CD14-positive monocyte (primary cell): Measurements from ENCODE around the gene ACTG1. TPM values are rescaled to one million over a fixed set of nuclear protein-coding genes. Genes with fewer than 3 reads are reported as not detected.

Source experiments
- DNase-seq, 3 donors: peaks; one replicate each; pipeline ENCODE4 v3.0.0-alpha.2; 2011 to 2022
- H2AFZ ChIP-seq: 2 replicates; pipeline ENCODE4 v1.6.0; 2012; ENCODE audit warnings: mild to moderate bottlenecking, low read depth, low read length, inconsistent platforms; ENCODE audit not compliant: insufficient read depth, poor library complexity, severe bottlenecking
- H3K27ac ChIP-seq, 2 donors: 1 replicate in 1 of 2; 2 replicates in 1 of 2; pipeline ENCODE4 v1.5.1; 2012 to 2013; ENCODE audit warnings: low read length in 2 of 2, control low read depth in 1 of 2, inconsistent platforms in 1 of 2, low read depth in 1 of 2, mild to moderate bottlenecking in 1 of 2
- H3K27me3 ChIP-seq, 2 donors: one replicate each; pipeline versions ENCODE4 v1.6.0 to v1.6.1; 2011 to 2013; ENCODE audit warnings: low read length in 2 of 2; ENCODE audit not compliant: control insufficient read depth in 2 of 2, insufficient read depth in 2 of 2
- H3K36me3 ChIP-seq, 2 donors: replicated peaks in 1 of 2; 1 replicate in 1 of 2; 2 replicates in 1 of 2; pipeline versions ENCODE4 v1.5.1 to v1.6.1; 2012 to 2013; ENCODE audit warnings: low read length in 2 of 2, control low read depth in 1 of 2, inconsistent platforms in 1 of 2, mild to moderate bottlenecking in 1 of 2; ENCODE audit not compliant: insufficient read depth in 2 of 2, control insufficient read depth in 1 of 2
- H3K4me1 ChIP-seq, 2 donors: 1 replicate in 1 of 2; 2 replicates in 1 of 2; pipeline versions ENCODE4 v1.5.1 to v1.6.1; 2012 to 2013; ENCODE audit warnings: low read length in 2 of 2, control low read depth in 1 of 2, inconsistent platforms in 1 of 2, mild to moderate bottlenecking in 1 of 2, moderate library complexity in 1 of 2; ENCODE audit not compliant: insufficient read depth in 2 of 2, control insufficient read depth in 1 of 2
- H3K4me2 ChIP-seq: replicated peaks from 2 replicates; pipeline ENCODE3; 2012; ENCODE audit warnings: low read length, moderate library complexity, mild to moderate bottlenecking; ENCODE audit not compliant: poor library complexity, severe bottlenecking; ENCODE audit errors: extremely low read depth
- H3K4me3 ChIP-seq, 3 experiments: fragments of 200-600 bp in 1 of 3; sonication (generic) in 1 of 3; replicated peaks in 1 of 3; 1 replicate in 2 of 3; 2 replicates in 1 of 3; pipeline ENCODE4 v1.5.1; 2011 to 2013; ENCODE audit warnings: low read length in 3 of 3, mild to moderate bottlenecking in 3 of 3, control low read depth in 2 of 3, low read depth in 2 of 3, inconsistent platforms in 1 of 3, moderate library complexity in 1 of 3
- H3K79me2 ChIP-seq: 2 replicates; pipeline ENCODE4 v1.6.0; 2012; ENCODE audit warnings: mild to moderate bottlenecking, control low read depth, inconsistent platforms, low read length, moderate library complexity; ENCODE audit not compliant: insufficient read depth
- H3K9ac ChIP-seq: 2 replicates; pipeline ENCODE4 v1.6.0; 2017; ENCODE audit warnings: low read length, mild to moderate bottlenecking; ENCODE audit not compliant: insufficient read depth, poor library complexity, severe bottlenecking
- H3K9me3 ChIP-seq, 2 donors: replicated peaks in 1 of 2; 1 replicate in 1 of 2; 2 replicates in 1 of 2; pipeline versions ENCODE4 v1.5.1 to v1.6.1; 2012 to 2013; ENCODE audit warnings: low read length in 2 of 2, control low read depth in 1 of 2; ENCODE audit not compliant: control insufficient read depth in 1 of 2, insufficient read depth in 1 of 2
- H4K20me1 ChIP-seq: 2 replicates; pipeline ENCODE4 v1.6.0; 2012; ENCODE audit warnings: mild to moderate bottlenecking, low read length, control low read depth, moderate library complexity; ENCODE audit not compliant: insufficient read depth
- H3K27ac Mint-ChIP-seq, 7 donors: one replicate each; pipeline ENCODE4 v1.8.0; 2020; ENCODE audit warnings: mild to moderate bottlenecking in 7 of 7, mixed read lengths in 7 of 7, moderate library complexity in 6 of 7, inconsistent platforms in 2 of 7
- H3K27me3 Mint-ChIP-seq, 3 donors: one replicate each; pipeline ENCODE4 v1.8.0; 2021 to 2022; ENCODE audit warnings: low read depth in 3 of 3, mild to moderate bottlenecking in 3 of 3, mixed read lengths in 3 of 3, moderate library complexity in 3 of 3, inconsistent platforms in 1 of 3
- H3K36me3 Mint-ChIP-seq, 2 donors: one replicate each; pipeline ENCODE4 v1.8.0; 2020; ENCODE audit warnings: mixed read lengths in 2 of 2, inconsistent platforms in 1 of 2, mild to moderate bottlenecking in 1 of 2
- H3K4me1 Mint-ChIP-seq: one replicate; pipeline ENCODE4 v1.8.0; 2020; ENCODE audit warnings: mild to moderate bottlenecking, mixed read lengths
- H3K4me3 Mint-ChIP-seq, 2 donors: one replicate each; pipeline ENCODE4 v1.8.0; 2020; ENCODE audit warnings: mild to moderate bottlenecking in 2 of 2, mixed read lengths in 2 of 2, moderate library complexity in 1 of 2
- H3K9me3 Mint-ChIP-seq, 7 donors: one replicate each; pipeline ENCODE4 v1.8.0; 2020 to 2022; ENCODE audit warnings: mixed read lengths in 7 of 7, mild to moderate bottlenecking in 6 of 7, moderate library complexity in 6 of 7, inconsistent platforms in 2 of 7
- CTCF ChIP-seq: fragments of 200-600 bp; IDR thresholded peaks from one replicate; pipeline ENCODE4 v1.8.0; 2022; ENCODE audit warnings: antibody characterized with exemption, mild to moderate bottlenecking
- WGBS: methylation state at CpG from one replicate; pipeline ENCODE4 v1.1.5; 2013; ENCODE audit warnings: missing lambda C conversion rate; ENCODE audit not compliant: insufficient coverage; 5-methylcytosine and 5-hydroxymethylcytosine counted together
- intact Hi-C, 2 donors: fragments of 100-400 bp; cut with micrococcal nuclease; formaldehyde crosslinking; loops; one replicate each; pipeline versions ENCODE4 v1.15.0 to v1.15.1; 2023
- polyA plus RNA-seq, 3 donors: library from polyadenylated mRNA; depleted of rRNA in 1 of 3; unstranded in 2 of 3; stranded (reverse) in 1 of 3; fragments of 300-500 nt in 2 of 3; fragments of >200 nt in 1 of 3; fragmentation: Illumina TruSeq in 2 of 3; gene quantifications; 1 replicate in 2 of 3; 2 replicates in 1 of 3; pipeline ENCODE4 v1.2.3, GENCODE V29; 2012 to 2021

ACTG1 gene
- polyA plus RNA-seq, 3 donors = 1,133 to 3,195 (median 1,620) TPM

- TF ChIP-seq CTCF = no peak
- no peak for DNase-seq
- Histone ChIP-seq H2AFZ (no peak overlapping the region), H3K4me2 (no peak overlapping the region), H3K4me1 (peaks cover 25 to 34% of the 10 kb centered on the region in 2 donors), H3K9me3 (no peaks in the 10 kb centered on the region), H3K9ac (no peak overlapping the region), H3K79me2 (peaks cover 46% of the 10 kb centered on the region), H3K36me3 (peaks cover 49 to 50% of the 10 kb centered on the region in 2 donors), H4K20me1 (peaks cover 23% of the 10 kb centered on the region), H3K27ac (no peak overlapping the region), H3K27me3 (no peaks in the 10 kb centered on the region), H3K4me3 (no peak overlapping the region)
- peaks cover 31 to 58% of the 10 kb centered on the region in 2 donors for H3K36me3 Mint-ChIP-seq
- H3K4me3 Mint-ChIP-seq = no peak overlapping the region
- peak overlapping the region in 2 of 7 donors; percentile 1 to 42 for H3K27ac Mint-ChIP-seq
- WGBS = 95% methylated on average over 15 of the region's 15 CpGs
- peaks cover 27% of the 10 kb centered on the region for H3K4me1 Mint-ChIP-seq
- intact Hi-C loops = loop anchor here in 1 of 2 donors (5.0 kb wide), 1 partner anchor 38 kb away; the partner anchor contains the start of gene ACTG1
- peaks cover 0 to 1% (median 0%) of the 10 kb centered on the region in 3 donors for H3K27me3 Mint-ChIP-seq
- peaks cover 0 to 2% (median 0%) of the 10 kb centered on the region in 7 donors for H3K9me3 Mint-ChIP-seq
These were observed 37.7 kb upstream of the ACTG1 start for GRCh38 chr17:81550285-81550684.

GRCh38 chr17:81549826-81550225 lies 37.2 kb upstream of the ACTG1 start:
- Histone ChIP-seq H3K79me2 (peaks cover 46% of the 10 kb centered on the region), H3K4me2 (no peak overlapping the region), H3K4me1 (peaks cover 25 to 34% of the 10 kb centered on the region in 2 donors), H4K20me1 (peaks cover 23% of the 10 kb centered on the region), H3K4me3 (no peak overlapping the region), H3K27me3 (no peaks in the 10 kb centered on the region), H3K27ac (no peak overlapping the region), H3K9ac (no peak overlapping the region), H3K36me3 (peaks cover 52 to 54% of the 10 kb centered on the region in 2 donors), H3K9me3 (no peaks in the 10 kb centered on the region), H2AFZ (no peak overlapping the region)
- TF ChIP-seq CTCF = no peak
- Mint-ChIP-seq H3K36me3 (peaks cover 34 to 62% of the 10 kb centered on the region in 2 donors), H3K9me3 (peaks cover 0 to 2% (median 0%) of the 10 kb centered on the region in 7 donors), H3K4me3 (peak overlapping the region in 1 of 2 donors; percentile 48), H3K4me1 (peaks cover 27% of the 10 kb centered on the region), H3K27ac (peak overlapping the region in 1 of 7 donors; percentile 1), H3K27me3 (peaks cover 0 to 1% (median 0%) of the 10 kb centered on the region in 3 donors)
- no peak for DNase-seq
- WGBS = 97% methylated on average over 7 of the region's 8 CpGs
- intact Hi-C loops = loop anchor here in 1 of 2 donors (5.0 kb wide), 1 partner anchor 38 kb away; the partner anchor contains the start of gene ACTG1
